HG03342 (cell line): ENCODE results near the gene URM1.

Experiments
- ATAC-seq: cut with Tn5 transposase; IDR thresholded peaks from one replicate; pipeline ENCODE4 v1.9.1; 2021; ENCODE audit warnings: mild to moderate bottlenecking, moderate library complexity; ENCODE audit not compliant: unreplicated experiment

The URM1 gene

GRCh38 chr9:128424268-128424780 lies 53.1 kb downstream of the URM1 start:
- no peak for ATAC-seq

- no peak for ATAC-seq
These were observed 57.7 kb downstream of the URM1 start for GRCh38 chr9:128428644-128429512.

- no peak for ATAC-seq
These were observed 58.4 kb downstream of the URM1 start for GRCh38 chr9:128429513-128430086.

GRCh38 chr9:128431207-128431606 lies 60.0 kb downstream of the URM1 start:
- ATAC-seq: no peak

GRCh38 chr9:128434340-128434739 lies 63.2 kb downstream of the URM1 start:
- no peak for ATAC-seq

GRCh38 chr9:128435611-128436010 lies 64.4 kb downstream of the URM1 start:
- ATAC-seq: no peak

GRCh38 chr9:128438343-128439109 lies 67.4 kb downstream of the URM1 start:
- peak; percentile 71 for ATAC-seq

GRCh38 chr9:128439273-128439672 lies 68.1 kb downstream of the URM1 start:
- ATAC-seq: no peak
